ENCODE results near the gene CTDSP2. TPM values are rescaled to one million over a fixed set of nuclear protein-coding genes. Genes with fewer than 3 reads are reported as not detected.

Gene CTDSP2, protein sequence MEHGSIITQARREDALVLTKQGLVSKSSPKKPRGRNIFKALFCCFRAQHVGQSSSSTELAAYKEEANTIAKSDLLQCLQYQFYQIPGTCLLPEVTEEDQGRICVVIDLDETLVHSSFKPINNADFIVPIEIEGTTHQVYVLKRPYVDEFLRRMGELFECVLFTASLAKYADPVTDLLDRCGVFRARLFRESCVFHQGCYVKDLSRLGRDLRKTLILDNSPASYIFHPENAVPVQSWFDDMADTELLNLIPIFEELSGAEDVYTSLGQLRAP
- 37.1 and 60.8 TPM in 2 replicates for total RNA-seq

DNA sequence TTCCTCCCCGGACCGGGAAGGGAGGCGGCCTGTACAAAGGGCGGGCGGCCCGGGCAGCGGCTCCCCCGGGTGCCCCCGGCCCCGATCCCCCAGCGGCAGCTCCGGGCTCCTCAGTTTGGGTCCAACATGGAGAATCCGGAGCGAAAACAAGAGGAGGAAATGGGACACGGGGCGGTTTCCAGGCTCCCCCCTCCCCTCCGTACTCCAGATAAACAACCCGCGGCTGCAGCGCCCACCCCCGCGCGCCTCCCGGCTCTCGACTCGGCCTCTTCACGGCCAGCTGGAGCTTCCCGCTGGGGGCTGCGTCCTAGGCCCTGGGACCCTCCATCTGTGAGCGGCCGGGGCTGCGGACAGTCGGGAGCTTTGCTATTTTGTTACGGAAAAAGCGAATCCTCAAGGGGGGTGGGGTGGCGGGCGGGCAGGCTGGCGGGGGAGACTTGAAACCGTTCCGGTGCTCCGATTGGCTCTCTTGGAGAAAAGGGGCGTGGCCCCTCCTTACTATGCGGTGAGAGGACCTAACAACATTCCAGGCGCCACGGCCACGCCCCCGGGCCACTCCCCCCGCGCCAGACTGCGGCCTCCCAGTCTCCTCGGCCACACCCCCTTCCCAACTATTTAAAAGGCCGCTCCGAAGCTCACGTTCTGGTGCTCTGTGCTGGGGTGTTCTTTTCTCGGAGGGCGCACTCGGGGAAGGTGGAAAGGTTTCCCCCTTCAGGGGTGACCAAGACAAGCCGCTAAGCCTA, at the start of gene CTDSP2:
CTDSP2 (minus strand) TSS at position 153 of the 743 bp plus-strand sequence. CDS start 294 bp downstream, outside the sequence.

DNA sequence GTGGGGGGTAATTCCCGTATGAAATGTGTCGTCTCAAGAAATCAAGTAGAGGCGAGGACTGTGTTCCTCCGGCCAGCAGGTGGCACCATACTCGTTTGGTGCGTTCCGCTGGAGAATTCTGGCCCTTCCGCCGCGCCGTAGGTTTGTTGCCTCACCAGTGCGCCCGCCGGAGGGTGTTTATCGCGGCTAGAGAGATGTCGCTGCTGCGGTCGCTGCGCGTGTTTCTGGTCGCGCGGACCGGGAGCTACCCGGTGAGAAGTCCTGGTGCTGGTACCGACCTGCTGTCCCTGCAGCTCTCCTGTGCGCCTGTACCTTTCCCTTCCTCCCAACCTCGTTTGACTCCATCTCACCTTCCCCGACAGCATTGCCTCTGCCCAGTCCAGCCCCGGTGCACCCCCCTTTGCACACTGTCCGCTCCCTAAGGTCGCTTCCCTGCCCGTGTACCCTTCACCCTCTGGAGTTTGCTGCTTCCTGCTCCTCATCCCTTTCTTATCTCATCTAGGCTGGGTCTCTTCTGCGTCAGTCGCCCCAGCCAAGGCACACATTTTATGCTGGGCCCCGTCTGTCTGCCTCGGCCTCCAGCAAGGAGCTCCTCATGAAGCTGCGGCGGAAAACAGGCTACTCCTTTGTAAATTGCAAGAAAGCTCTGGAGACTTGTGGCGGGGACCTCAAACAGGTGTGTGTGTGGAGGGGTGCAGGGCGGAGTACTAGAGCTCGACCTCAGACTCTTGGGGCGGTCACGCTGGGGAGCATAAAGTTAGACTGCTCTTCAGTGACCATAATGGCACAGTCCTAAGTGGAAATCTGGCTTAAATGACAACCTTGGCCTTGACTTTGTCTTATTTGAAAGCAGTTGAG, 63.7 kb downstream of the CTDSP2 start, which contains the start of gene TSFM:
TSFM (plus strand) TSS at position 180 of the 858 bp plus-strand sequence; CDS start at position 195, 15 bp downstream.

DNA sequence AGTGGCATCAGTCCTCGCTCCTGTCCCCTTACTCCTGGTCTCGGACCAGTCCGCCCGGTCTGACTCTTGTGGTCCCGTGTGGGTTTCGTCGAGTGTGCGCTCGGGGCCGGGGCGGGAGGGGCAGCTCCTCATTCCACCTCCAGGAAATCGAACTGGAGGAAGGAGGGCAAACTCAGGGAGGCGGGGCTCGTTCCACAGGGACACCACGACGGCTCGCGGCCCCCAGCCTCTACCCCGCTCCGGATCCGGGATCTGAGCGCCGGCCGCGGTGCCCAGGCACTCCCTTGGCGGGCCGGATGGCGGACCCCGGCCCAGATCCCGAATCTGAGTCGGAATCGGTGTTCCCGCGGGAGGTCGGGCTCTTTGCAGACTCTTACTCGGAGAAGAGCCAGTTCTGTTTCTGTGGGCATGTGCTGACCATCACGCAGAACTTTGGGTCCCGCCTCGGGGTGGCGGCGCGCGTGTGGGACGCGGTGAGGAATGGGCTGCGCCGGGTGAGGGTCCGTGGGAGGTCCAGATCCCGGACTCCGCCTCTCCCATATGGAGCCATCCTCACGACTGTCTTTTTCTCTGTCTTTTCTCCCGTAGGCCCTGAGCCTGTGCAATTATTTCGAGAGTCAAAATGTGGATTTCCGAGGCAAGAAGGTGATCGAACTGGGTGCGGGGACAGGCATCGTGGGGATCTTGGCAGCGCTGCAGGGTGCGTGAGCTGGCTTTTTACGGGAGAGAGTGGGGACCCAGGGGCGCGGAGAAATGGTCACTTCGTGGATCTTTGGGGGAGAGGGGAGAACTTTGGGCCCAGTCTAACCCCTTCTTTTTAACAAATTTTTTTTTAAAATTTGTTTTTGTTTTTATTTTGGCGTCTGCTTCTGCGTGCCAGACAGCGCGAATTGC, 73.9 kb downstream of the CTDSP2 start, which contains the start of gene EEF1AKMT3:
EEF1AKMT3 (plus strand) TSS at position 186 of the 894 bp plus-strand sequence; CDS start at position 297, 111 bp downstream.

DNA sequence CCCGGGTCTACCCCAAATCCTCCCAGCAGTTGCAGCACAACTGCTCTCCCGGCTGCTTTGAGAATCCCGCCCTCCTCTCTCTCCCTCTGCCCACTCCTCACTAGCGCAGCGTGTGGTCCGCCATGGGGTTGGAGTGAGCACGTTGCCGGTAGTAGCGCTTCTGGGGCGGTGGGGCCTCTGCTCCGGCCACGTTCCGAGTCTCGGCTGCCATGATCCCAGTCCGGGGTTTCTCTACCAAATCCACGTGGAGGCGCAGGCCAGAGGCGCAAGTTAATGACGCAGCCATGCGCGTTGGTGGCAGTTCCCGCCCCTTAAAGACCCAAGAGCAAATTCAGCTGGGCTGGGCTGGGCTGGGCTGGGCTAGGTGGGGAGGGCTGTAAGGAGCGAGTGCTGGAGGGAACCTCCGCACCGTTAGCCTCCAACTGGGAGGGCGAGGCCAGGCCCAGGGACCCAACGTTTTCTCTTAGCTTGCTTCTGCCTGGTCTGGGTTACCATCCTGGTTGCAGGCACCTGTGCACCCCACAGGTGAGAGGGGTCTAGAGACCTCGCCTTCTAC, 74.6 kb downstream of the CTDSP2 start, which contains the start of gene METTL1:
METTL1 (minus strand) TSS at position 233 of the 556 bp plus-strand sequence; CDS start at position 211, 22 bp downstream.

Other genes starting within 250 kb of the CTDSP2 start
- 5.7 and 11.7 TPM in 2 replicates for gene DTX3, start 241.9 kb downstream of the CTDSP2 start, total RNA-seq
- gene ARHGEF25, start 235.3 kb downstream of the CTDSP2 start, total RNA-seq = 0.76 and 2.0 TPM in 2 replicates
- gene B4GALNT1, start 213.5 kb downstream of the CTDSP2 start, total RNA-seq = 0.34 and 1.2 TPM in 2 replicates
- gene OS9, start 152.6 kb downstream of the CTDSP2 start, total RNA-seq = 137 and 149 TPM in 2 replicates
- 0.80 and 0.94 TPM in 2 replicates for gene AGAP2, start 108.0 kb downstream of the CTDSP2 start, total RNA-seq
- gene TSPAN31, start 101.7 kb downstream of the CTDSP2 start, total RNA-seq = 54.4 and 65.6 TPM in 2 replicates
- gene CDK4, start 94.4 kb downstream of the CTDSP2 start, total RNA-seq = 102 and 145 TPM in 2 replicates
- gene MARCHF9, start 91.6 kb downstream of the CTDSP2 start, total RNA-seq = 6.1 and 9.1 TPM in 2 replicates
- 92.0 and 93.4 TPM in 2 replicates for gene CYP27B1, start 79.7 kb downstream of the CTDSP2 start, total RNA-seq
- gene METTL1, start 74.6 kb downstream of the CTDSP2 start, total RNA-seq = 11.6 and 13.9 TPM in 2 replicates
- 4.9 and 5.2 TPM in 2 replicates for gene EEF1AKMT3, start 74.1 kb downstream of the CTDSP2 start, total RNA-seq
- gene TSFM, start 63.9 kb downstream of the CTDSP2 start, total RNA-seq = 30.2 and 41.5 TPM in 2 replicates
- gene AVIL, start 28.0 kb downstream of the CTDSP2 start, total RNA-seq = 0.23 and 0.53 TPM in 2 replicates
- 14.7 and 15.2 TPM in 2 replicates for gene ATP23, start 94.8 kb upstream of the CTDSP2 start, total RNA-seq

Measured in hair follicular keratinocyte (primary cell).